ENCODE data around the gene CD47. TPM values are rescaled to one million over a fixed set of nuclear protein-coding genes. Genes with fewer than 3 reads are reported as not detected.

The CD47 gene
- total and polyA plus RNA-seq, 2 of the 4 experiments (the other 2 are of a cell fraction): 45.9 to 52.0 TPM

DNA sequence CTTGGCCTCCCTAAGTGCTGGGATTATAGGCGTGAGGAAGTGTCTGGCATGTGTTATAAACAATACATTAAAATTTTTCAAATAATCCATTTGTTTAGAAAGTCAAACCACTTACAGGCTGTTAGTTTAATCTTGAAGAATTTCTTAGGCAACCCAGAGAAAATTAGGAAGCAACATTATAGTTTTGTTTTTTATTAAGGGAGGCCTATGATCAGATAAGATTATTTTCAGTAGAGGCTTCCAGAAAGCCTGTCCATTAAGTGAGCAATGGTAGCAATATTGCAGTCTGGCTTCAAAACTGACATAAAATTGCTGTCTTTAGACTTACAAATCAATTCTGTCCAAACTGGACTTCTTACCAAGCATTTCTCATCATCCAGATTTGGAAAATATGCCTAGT is 49.6 kb downstream of the CD47 start:
- H3K14ac ChIP-seq (replicated peaks; ENCODE audit: low read depth, low read length): no peak overlapping the region
- H4K8ac ChIP-seq (ENCODE audit: low read depth in 2 of 2, low read length in 2 of 2): no peak overlapping the region
- H2AK5ac ChIP-seq (ENCODE audit: low read depth, low read length): no peak overlapping the region
- no peak overlapping the region for H3K18ac ChIP-seq (ENCODE audit: low read depth, low read length)
- H4K20me1 ChIP-seq (ENCODE audit: insufficient read depth, low read length): no peaks in the 10 kb centered on the region
- no peak overlapping the region for H3K4me3 ChIP-seq (ENCODE audit: insufficient read depth, low read depth, low read length)
- BruUV-seq (replicated peaks): no TSS peak
- no peak overlapping the region for H3K56ac ChIP-seq (ENCODE audit: extremely low read depth, insufficient read depth, low read length)
- H3K4me2 ChIP-seq (ENCODE audit: low read depth, low read length): no peak overlapping the region
- no peak overlapping the region for H2BK5ac ChIP-seq (ENCODE audit: low read depth, low read length, poor library complexity, severe bottlenecking)
- no peak overlapping the region for H3K27ac ChIP-seq (ENCODE audit: insufficient read depth, low read length)
- H4K5ac ChIP-seq (ENCODE audit: low read depth, low read length): no peak overlapping the region
- H3K23ac ChIP-seq (ENCODE audit: low read depth, low read length): no peak overlapping the region
- ChIA-PET CTCF (no interaction called here), POLR2A (ENCODE audit: unreplicated experiment) (no interaction called here)
- no peak overlapping the region for H3K4ac ChIP-seq (ENCODE audit: low read depth, low read length)
- H3K27me3 ChIP-seq (ENCODE audit: control insufficient read depth, insufficient read depth, low read length): no peaks in the 10 kb centered on the region
- DNase-seq (no peak), ATAC-seq (ENCODE audit: low read depth) (no peak)
- in situ Hi-C loops (cut with MboI; ENCODE audit: low sequenced_read_pairs) (no loop called here), intact Hi-C loops (cut with micrococcal nuclease) (no loop called here), dilution Hi-C loops (cut with HindIII; ENCODE audit: low sequenced_read_pairs, unreplicated experiment) (no loop called here)
- no peak overlapping the region for H4K91ac ChIP-seq (ENCODE audit: insufficient read depth, low read depth, low read length)
- no peak overlapping the region for H2AFZ ChIP-seq (replicated peaks; ENCODE audit: low read length, poor library complexity)
- TF ChIP-seq FOS (IDR thresholded peaks at IDR 0.05; ENCODE audit: low read depth, low read length) (no peak), CEBPB (IDR thresholded peaks at IDR 0.05; ENCODE audit: low read depth, low read length) (no peak), MAFK (IDR thresholded peaks at IDR 0.05; ENCODE audit: low read depth, low read length) (no peak), POLR2A (IDR thresholded peaks at IDR 0.05; ENCODE audit: low read depth, low read length) (no peak), NFE2L2 (IDR thresholded peaks at IDR 0.05; ENCODE audit: low read depth, low read length) (no peak), RFX5 (IDR thresholded peaks at IDR 0.05; ENCODE audit: low read depth, low read length) (no peak), MAZ (IDR thresholded peaks at IDR 0.05; ENCODE audit: borderline replicate concordance, low read depth, low read length) (no peak), RAD21 (IDR thresholded peaks at IDR 0.05; ENCODE audit: low read length) (no peak), RCOR1 (IDR thresholded peaks at IDR 0.05; ENCODE audit: insufficient replicate concordance, low read length) (no peak), BHLHE40 (IDR thresholded peaks at IDR 0.05; ENCODE audit: low read depth, low read length) (no peak), MXI1 (IDR thresholded peaks at IDR 0.05; ENCODE audit: borderline replicate concordance, low read depth, low read length) (no peak)
- TF ChIP-seq, protein P1, sequence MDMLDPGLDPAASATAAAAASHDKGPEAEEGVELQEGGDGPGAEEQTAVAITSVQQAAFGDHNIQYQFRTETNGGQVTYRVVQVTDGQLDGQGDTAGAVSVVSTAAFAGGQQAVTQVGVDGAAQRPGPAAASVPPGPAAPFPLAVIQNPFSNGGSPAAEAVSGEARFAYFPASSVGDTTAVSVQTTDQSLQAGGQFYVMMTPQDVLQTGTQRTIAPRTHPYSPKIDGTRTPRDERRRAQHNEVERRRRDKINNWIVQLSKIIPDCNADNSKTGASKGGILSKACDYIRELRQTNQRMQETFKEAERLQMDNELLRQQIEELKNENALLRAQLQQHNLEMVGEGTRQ (IDR thresholded peaks at IDR 0.05; ENCODE audit: low read depth, low read length): no peak
- TF ChIP-seq, protein P2, sequence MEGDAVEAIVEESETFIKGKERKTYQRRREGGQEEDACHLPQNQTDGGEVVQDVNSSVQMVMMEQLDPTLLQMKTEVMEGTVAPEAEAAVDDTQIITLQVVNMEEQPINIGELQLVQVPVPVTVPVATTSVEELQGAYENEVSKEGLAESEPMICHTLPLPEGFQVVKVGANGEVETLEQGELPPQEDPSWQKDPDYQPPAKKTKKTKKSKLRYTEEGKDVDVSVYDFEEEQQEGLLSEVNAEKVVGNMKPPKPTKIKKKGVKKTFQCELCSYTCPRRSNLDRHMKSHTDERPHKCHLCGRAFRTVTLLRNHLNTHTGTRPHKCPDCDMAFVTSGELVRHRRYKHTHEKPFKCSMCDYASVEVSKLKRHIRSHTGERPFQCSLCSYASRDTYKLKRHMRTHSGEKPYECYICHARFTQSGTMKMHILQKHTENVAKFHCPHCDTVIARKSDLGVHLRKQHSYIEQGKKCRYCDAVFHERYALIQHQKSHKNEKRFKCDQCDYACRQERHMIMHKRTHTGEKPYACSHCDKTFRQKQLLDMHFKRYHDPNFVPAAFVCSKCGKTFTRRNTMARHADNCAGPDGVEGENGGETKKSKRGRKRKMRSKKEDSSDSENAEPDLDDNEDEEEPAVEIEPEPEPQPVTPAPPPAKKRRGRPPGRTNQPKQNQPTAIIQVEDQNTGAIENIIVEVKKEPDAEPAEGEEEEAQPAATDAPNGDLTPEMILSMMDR (conservative IDR thresholded peaks at IDR 0.05; ENCODE audit: low read depth, low read length): no peak
- WGBS, 2 experiments (ENCODE audit: extremely low coverage in 2 of 2, insufficient read length in 1 of 2): no CpG with 5 or more reads among the region's 1 CpG
- no peak overlapping the region for H2BK15ac ChIP-seq (ENCODE audit: low read depth, low read length)
- H3K36me3 ChIP-seq (ENCODE audit: control insufficient read depth, insufficient read depth, low read length): peaks cover 12% of the 10 kb centered on the region
- H3K79me1 ChIP-seq (ENCODE audit: low read depth in 1 of 2, low read length in 2 of 2): peaks cover 0 to under 1% of the 10 kb centered on the region in 2 experiments; a peak in 1 of 4 replicates
- peaks cover 12% of the 10 kb centered on the region; the same call in 1 of the 2 replicates for H3K9me1 ChIP-seq (ENCODE audit: insufficient read depth, low read length)
- H3K9me3 ChIP-seq (ENCODE audit: control insufficient read depth, insufficient read depth, low read length): peaks cover 3% of the 10 kb centered on the region; the same call in 1 of the 2 replicates
- no peak overlapping the region for H2BK120ac ChIP-seq (ENCODE audit: low read depth, low read length)
- H3K9ac ChIP-seq (ENCODE audit: low read depth, low read length): no peak overlapping the region
- H3K4me1 ChIP-seq (ENCODE audit: control insufficient read depth, insufficient read depth, low read length): peaks cover 9% of the 10 kb centered on the region
- H2AK9ac ChIP-seq (replicated peaks; ENCODE audit: low read depth, low read length, poor library complexity): no peak overlapping the region
- no peak overlapping the region for H2BK20ac ChIP-seq (ENCODE audit: low read depth, low read length)

Measured in IMR-90 (cell line).